ENCODE data around the gene POLE4.

POLE4 gene

DNA sequence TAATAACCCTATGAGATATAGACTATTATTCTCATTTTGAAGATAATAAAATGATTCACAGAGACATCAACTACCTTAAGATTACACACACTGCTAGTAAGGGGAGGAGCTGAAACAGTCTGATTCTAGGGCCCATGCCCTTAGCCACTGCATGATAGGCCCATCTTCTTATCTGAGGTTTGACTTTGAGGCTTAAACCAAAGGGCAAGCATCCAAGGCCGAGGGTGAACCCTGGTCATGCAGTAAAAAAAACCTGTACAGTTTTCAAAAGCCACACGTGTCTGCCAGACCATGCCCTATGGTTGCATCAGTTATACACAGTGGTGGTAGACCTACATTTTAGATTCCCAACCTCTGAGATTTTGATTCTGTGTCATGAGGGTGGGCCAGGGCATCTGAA is 44.8 kb downstream of the POLE4 start:
- no peak for DNase-seq

GRCh38 chr2:75003773-75004172 is 45.3 kb downstream of the POLE4 start:
- no peak for DNase-seq

DNA sequence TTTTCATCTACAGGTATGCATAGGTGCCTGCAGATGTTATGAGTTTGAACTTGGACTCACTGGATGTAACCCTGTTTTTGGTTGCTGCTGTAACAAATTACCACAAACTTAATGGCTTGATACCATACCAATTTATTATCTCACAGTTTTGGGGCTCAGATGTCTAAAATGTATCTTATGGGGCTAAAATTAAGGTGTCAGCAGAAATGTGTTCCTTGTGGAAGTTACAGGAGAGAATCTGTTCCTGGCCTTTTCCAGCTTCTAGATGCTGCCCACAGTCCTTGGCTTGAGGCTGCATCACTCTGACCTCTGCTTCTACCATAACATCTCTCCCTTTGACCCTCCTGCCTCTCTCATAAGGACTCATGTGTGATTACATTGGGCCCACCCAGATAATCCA is 47.6 kb downstream of the POLE4 start:
- DNase-seq: no peak

DNA sequence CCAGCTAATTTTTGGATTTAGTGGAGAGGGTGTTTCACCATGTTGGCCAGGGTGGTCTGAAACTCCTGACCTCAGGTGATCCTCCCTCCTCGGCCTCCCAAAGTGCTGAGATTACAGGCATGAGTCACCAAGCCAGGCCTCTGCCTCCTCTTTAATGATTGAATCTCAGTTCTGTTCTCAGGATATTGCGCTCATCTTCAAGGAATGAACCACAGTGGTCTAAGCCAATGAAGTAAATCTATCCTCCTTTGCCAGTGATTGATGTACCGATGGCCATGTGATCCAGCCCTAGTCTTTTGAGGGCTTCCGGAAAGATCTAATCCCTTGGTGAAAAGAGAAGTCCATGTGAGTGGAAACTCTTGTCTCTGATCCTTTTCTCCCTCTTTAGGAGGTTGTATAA is 48.6 kb downstream of the POLE4 start:
- no peak for DNase-seq

- DNase-seq: no peak
Observed at GRCh38 chr2:75007819-75008218, 49.4 kb downstream of the POLE4 start.

DNA sequence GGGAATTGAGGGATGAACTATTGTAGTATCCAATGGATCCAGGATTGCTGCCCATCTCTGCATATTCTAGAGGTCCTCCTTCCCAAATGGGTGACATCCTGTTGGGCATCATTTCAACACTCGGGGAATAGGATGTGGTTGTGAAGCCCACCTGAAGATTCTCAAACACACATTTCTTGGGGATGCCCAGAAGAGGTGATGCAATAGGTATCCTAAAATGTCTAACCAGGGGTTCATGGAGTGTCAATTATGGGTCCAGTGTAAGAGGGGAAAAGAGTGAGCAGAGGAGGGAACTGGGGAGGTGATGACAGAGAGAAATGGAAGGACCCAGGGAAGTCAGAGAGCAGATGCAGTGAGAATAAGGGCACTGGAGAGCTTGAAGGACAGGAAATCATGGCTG is 52.1 kb downstream of the POLE4 start:
- no peak for DNase-seq

GRCh38 chr2:75012080-75012479 is 53.6 kb downstream of the POLE4 start:
- DNase-seq: no peak

DNA sequence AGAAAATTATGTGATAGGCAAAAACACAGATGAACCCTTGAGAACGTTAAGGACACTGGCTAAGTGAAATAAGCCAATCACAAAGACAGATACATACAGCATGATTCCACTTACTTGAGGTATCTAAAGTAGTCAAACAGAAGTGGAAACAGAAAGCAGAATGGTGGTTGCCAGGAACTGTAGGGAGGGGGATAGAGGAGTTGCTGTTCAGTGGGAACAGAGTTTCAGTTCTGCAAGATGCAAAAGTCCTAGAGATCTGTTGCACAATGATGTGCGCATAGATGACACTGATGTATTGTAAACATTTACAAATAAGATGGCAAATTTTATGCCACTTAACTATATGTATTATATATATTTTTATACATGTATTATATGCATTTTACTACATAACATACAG is 59.7 kb downstream of the POLE4 start:
- DNase-seq: no peak
